Measurements from ENCODE around the gene VPS33A. TPM values are rescaled to one million over a fixed set of nuclear protein-coding genes. Genes with fewer than 3 reads are reported as not detected.

Gene VPS33A
- total RNA-seq, 2 donors from 2014 or later, result 10.7 to 12.5 TPM

DNA sequence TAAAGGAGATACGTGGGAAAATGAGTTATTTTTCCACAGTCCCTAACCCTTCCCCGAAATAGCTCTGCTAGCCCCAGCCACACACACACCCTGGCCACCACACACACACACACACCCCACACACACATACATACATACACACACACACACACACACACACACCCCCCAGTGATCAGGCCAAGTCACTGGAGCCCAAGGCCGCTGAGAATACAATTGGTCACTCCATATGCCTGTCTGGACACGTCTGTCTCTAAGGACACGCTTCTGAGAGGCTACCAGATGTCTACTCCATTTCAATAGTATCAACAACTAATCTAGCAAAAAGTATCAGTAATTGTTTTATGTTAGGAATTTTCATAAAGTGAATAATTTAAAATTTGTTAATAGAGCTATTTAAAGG, 27.4 kb downstream of the VPS33A start:
- H3K27ac ChIP-seq, result no peak overlapping the region
- ATAC-seq (ENCODE audit: insufficient number of reproducible peaks, low FRiP score, low read depth) (no peak), DNase-seq (ENCODE audit: low spot score) (no peak)
- peaks cover 31% of the 10 kb centered on the region for H3K36me3 ChIP-seq
- H3K27me3 ChIP-seq (replicated peaks; ENCODE audit: insufficient read depth), result no peaks in the 10 kb centered on the region
- H3K4me1 ChIP-seq (ENCODE audit: control insufficient read depth in 1 of 2, low read depth in 2 of 2), result no peaks in the 10 kb centered on the region
- TF ChIP-seq, protein P1, sequence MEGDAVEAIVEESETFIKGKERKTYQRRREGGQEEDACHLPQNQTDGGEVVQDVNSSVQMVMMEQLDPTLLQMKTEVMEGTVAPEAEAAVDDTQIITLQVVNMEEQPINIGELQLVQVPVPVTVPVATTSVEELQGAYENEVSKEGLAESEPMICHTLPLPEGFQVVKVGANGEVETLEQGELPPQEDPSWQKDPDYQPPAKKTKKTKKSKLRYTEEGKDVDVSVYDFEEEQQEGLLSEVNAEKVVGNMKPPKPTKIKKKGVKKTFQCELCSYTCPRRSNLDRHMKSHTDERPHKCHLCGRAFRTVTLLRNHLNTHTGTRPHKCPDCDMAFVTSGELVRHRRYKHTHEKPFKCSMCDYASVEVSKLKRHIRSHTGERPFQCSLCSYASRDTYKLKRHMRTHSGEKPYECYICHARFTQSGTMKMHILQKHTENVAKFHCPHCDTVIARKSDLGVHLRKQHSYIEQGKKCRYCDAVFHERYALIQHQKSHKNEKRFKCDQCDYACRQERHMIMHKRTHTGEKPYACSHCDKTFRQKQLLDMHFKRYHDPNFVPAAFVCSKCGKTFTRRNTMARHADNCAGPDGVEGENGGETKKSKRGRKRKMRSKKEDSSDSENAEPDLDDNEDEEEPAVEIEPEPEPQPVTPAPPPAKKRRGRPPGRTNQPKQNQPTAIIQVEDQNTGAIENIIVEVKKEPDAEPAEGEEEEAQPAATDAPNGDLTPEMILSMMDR (IDR thresholded peaks at IDR 0.05), result no peak
- H3K4me3 ChIP-seq, result no peak overlapping the region
- H3K9me3 ChIP-seq, result no peaks in the 10 kb centered on the region

DNA sequence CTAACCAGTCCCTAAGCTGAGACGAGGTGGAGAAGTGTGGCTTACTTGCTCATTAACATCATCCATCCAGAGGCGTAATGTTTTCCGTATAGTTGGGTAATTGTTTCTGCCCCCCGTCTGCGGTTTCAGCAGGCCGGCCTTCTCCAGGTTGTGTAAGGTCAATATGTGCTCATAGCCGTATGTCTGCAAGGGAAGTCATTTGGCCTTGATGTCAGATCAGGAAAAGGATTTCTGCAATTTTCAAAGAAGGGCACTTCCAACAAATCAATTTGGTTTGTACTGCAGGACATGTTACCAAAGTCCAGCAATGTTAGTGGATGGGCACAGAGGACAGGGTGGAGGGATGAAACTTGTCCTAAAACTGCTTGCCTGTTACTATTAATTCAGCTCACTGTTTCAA, 30.6 kb downstream of the VPS33A start:
- ATAC-seq (ENCODE audit: insufficient number of reproducible peaks, low FRiP score, low read depth) (no peak), DNase-seq (ENCODE audit: low spot score) (no peak)
- Histone ChIP-seq H3K27ac (no peak overlapping the region), H3K4me1 (ENCODE audit: control insufficient read depth in 1 of 2, low read depth in 2 of 2) (no peaks in the 10 kb centered on the region), H3K27me3 (replicated peaks; ENCODE audit: insufficient read depth) (no peaks in the 10 kb centered on the region), H3K36me3 (peaks cover 43% of the 10 kb centered on the region), H3K9me3 (no peaks in the 10 kb centered on the region), H3K4me3 (no peak overlapping the region)
- TF ChIP-seq, protein P1 (IDR thresholded peaks at IDR 0.05), result no peak

DNA sequence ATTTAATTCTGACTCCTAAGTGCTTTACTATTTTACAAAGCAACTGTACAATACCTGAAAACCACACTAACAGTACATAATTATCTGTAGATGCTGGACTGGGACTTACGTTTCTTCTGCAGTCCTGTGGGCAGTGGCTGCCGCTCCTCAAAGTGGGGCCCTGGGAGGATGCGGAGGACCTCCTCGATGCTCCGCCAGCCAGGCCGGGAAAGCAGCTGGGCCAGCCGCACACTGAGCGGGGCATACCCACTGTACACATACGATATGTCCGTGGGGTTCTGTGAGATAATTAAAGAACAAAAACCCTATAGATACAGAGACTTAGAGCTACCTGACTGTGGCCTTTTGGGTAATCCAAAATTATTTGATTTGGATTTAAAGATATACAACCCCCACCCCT, 33.6 kb downstream of the VPS33A start:
- H3K36me3 ChIP-seq, result peaks cover 41% of the 10 kb centered on the region

DNA sequence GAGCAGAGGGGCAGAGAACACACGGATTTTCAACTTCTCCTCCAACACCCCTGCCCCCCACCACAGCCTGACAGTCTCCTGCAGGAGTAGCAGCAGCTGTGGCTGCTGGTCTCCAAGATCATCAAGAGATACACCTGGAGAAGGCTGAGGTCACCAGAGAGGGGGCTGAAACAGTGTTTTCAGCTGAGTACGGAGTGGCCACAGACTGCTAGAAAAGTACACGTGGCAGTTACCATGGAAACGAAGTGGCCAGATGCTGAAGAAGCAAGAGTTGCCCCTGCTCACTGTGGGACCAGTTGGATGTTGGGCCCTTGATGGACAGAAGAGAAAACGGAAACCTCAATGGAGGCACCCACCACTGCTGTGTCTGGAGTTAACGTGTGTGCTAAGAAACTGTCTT, 35.5 kb downstream of the VPS33A start:
- no peaks in the 10 kb centered on the region for H3K27me3 ChIP-seq (replicated peaks; ENCODE audit: insufficient read depth)
- TF ChIP-seq, protein P1 (IDR thresholded peaks at IDR 0.05), result no peak
- DNase-seq (ENCODE audit: low spot score) (no peak), ATAC-seq (ENCODE audit: insufficient number of reproducible peaks, low FRiP score, low read depth) (no peak)
- H3K36me3 ChIP-seq, result peaks cover 39% of the 10 kb centered on the region
- H3K4me3 ChIP-seq, result no peak overlapping the region
- no peaks in the 10 kb centered on the region for H3K9me3 ChIP-seq
- H3K4me1 ChIP-seq (ENCODE audit: control insufficient read depth in 1 of 2, low read depth in 2 of 2), result peaks cover 7 to 8% of the 10 kb centered on the region in 2 donors
- no peak overlapping the region for H3K27ac ChIP-seq

More for the DNA sequence above, 33.6 kb downstream of the VPS33A start:
- ATAC-seq (ENCODE audit: insufficient number of reproducible peaks, low FRiP score, low read depth), result no peak
- Histone ChIP-seq H3K4me1 (ENCODE audit: control insufficient read depth in 1 of 2, low read depth in 2 of 2) (no peaks in the 10 kb centered on the region), H3K9me3 (no peaks in the 10 kb centered on the region), H3K27me3 (replicated peaks; ENCODE audit: insufficient read depth) (no peaks in the 10 kb centered on the region), H3K4me3 (no peak overlapping the region), H3K27ac (no peak overlapping the region)
- TF ChIP-seq, protein P1 (IDR thresholded peaks at IDR 0.05), result no peak
- no peak for DNase-seq (ENCODE audit: low spot score)

DNA sequence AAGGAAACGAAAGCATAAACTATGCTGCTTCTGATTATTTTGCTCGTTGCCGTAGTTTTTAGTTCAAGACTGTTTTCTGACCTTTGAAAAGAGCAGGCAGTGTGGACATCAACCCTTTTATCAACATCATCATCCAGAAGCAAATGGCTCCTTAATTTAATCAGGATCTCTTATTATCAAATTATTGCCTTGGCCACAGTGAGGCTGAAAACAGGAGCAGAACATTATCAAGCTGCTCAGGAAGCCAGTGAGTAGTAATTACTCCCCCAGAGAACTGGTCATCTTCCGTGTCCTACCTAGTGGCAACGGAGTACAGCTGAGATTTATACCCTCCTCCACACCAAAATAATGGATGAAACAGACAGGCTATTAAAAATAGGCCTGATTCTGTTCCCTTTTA, 38.2 kb downstream of the VPS33A start:
- H3K36me3 ChIP-seq, result peaks cover 22% of the 10 kb centered on the region
- H3K4me3 ChIP-seq, result no peak overlapping the region
- H3K4me1 ChIP-seq (ENCODE audit: control insufficient read depth in 1 of 2, low read depth in 2 of 2), result peaks cover 16 to 23% of the 10 kb centered on the region in 2 donors
- TF ChIP-seq, protein P1 (IDR thresholded peaks at IDR 0.05), result no peak
- no peak overlapping the region for H3K27ac ChIP-seq
- ATAC-seq (ENCODE audit: insufficient number of reproducible peaks, low FRiP score, low read depth) (no peak), DNase-seq (ENCODE audit: low spot score) (no peak)
- no peaks in the 10 kb centered on the region for H3K27me3 ChIP-seq (replicated peaks; ENCODE audit: insufficient read depth)
- H3K9me3 ChIP-seq, result no peaks in the 10 kb centered on the region

Measured in thoracic aorta (tissue), 2 donors.